HepG2 (cell line): ENCODE measurements around the gene CUTC. TPM values are rescaled to one million over a fixed set of nuclear protein-coding genes. Genes with fewer than 3 reads are reported as not detected.

Experiments used
- ATF1 ChIP-seq: IDR thresholded peaks from 2 replicates; pipeline ENCODE4 v1.6.1; 2016; ENCODE audit warnings: mild to moderate bottlenecking, control low read depth
- CREM ChIP-seq, 2 experiments: sonication (generic) in 1 of 2; formaldehyde crosslinking in 1 of 2; IDR thresholded peaks; 2 replicates each; pipeline versions ENCODE4 v1.4.0 to v1.6.1; 2016 to 2020; ENCODE audit warnings: antibody characterized with exemption in 1 of 2, mild to moderate bottlenecking in 1 of 2, missing genetic modification reagents in 1 of 2
- DPF2 ChIP-seq: sonication (generic); formaldehyde crosslinking; IDR thresholded peaks from 2 replicates; pipeline ENCODE4 v1.4.0; 2020; ENCODE audit warnings: mild to moderate bottlenecking, low read depth, missing genetic modification reagents, borderline replicate concordance
- EEA1 ChIP-seq: sonication (generic); formaldehyde crosslinking; IDR thresholded peaks from 2 replicates; pipeline ENCODE4 v1.5.1; 2020; ENCODE audit warnings: mild to moderate bottlenecking, missing genetic modification reagents, borderline replicate concordance
- ELF3 ChIP-seq: IDR thresholded peaks from 2 replicates; pipeline ENCODE4 v1.6.1; 2016; ENCODE audit warnings: missing genetic modification reagents, missing compliant biosample characterization
- ISL2 ChIP-seq: sonication (generic); formaldehyde crosslinking; IDR thresholded peaks from 2 replicates; pipeline ENCODE4 v1.5.0; 2020; ENCODE audit warnings: missing genetic modification reagents
- JUNB ChIP-seq: sonication (generic); formaldehyde crosslinking; IDR thresholded peaks from 2 replicates; pipeline ENCODE4 v1.8.0; 2022; ENCODE audit warnings: missing genetic modification reagents, mild to moderate bottlenecking, borderline replicate concordance
- MED13 ChIP-seq: sonication (generic); formaldehyde crosslinking; IDR thresholded peaks from 2 replicates; pipeline ENCODE4 v1.5.0; 2020; ENCODE audit warnings: missing genetic modification reagents
- MED8 ChIP-seq: sonication (generic); formaldehyde crosslinking; IDR thresholded peaks from 2 replicates; pipeline ENCODE4 v1.8.1; 2023; ENCODE audit warnings: mild to moderate bottlenecking, missing genetic modification reagents; ENCODE audit not compliant: insufficient replicate concordance
- MTF2 ChIP-seq: sonication (generic); formaldehyde crosslinking; IDR thresholded peaks from 2 replicates; pipeline ENCODE4 v1.5.0; 2020; ENCODE audit warnings: missing genetic modification reagents, borderline replicate concordance
- NFE2L2 ChIP-seq: fragments of 150-350 bp; IDR thresholded peaks from 2 replicates; pipeline ENCODE4 v1.6.1; 2014; ENCODE audit warnings: low read length
- RORA ChIP-seq: sonication (generic); formaldehyde crosslinking; IDR thresholded peaks from 2 replicates; pipeline ENCODE4 v1.5.0; 2020; ENCODE audit warnings: mild to moderate bottlenecking, missing genetic modification reagents, moderate library complexity
- SP5 ChIP-seq: IDR thresholded peaks from 2 replicates; pipeline ENCODE4 v1.6.1; 2016; ENCODE audit warnings: low read depth, borderline replicate concordance
- SYNCRIP ChIP-seq: fragments of 200-400 bp; formaldehyde crosslinking; IDR thresholded peaks from 2 replicates; pipeline ENCODE4 v1.6.1; 2018; ENCODE audit warnings: mild to moderate bottlenecking, low read depth, low read length; ENCODE audit not compliant: insufficient read depth
- WIZ ChIP-seq: sonication (generic); formaldehyde crosslinking; IDR thresholded peaks from 2 replicates; pipeline ENCODE4 v1.5.1; 2020; ENCODE audit warnings: mild to moderate bottlenecking, missing genetic modification reagents
- ZKSCAN5 ChIP-seq: sonication (generic); formaldehyde crosslinking; IDR thresholded peaks from 2 replicates; pipeline ENCODE4 v1.5.1; 2020; ENCODE audit warnings: mild to moderate bottlenecking, missing genetic modification reagents
- ZNF337 ChIP-seq: sonication (generic); formaldehyde crosslinking; IDR thresholded peaks from 2 replicates; pipeline ENCODE4 v1.5.1; 2020; ENCODE audit warnings: missing genetic modification reagents, low read depth, mild to moderate bottlenecking, borderline replicate concordance
- ZNF460 ChIP-seq: sonication (generic); formaldehyde crosslinking; IDR thresholded peaks from 2 replicates; pipeline ENCODE4 v1.5.1; 2020; ENCODE audit warnings: missing genetic modification reagents, mild to moderate bottlenecking, borderline replicate concordance
- ZNF510 ChIP-seq: sonication (generic); formaldehyde crosslinking; IDR thresholded peaks from 2 replicates; pipeline ENCODE4 v1.4.0; 2020; ENCODE audit warnings: low read depth, mild to moderate bottlenecking, missing genetic modification reagents
- polyA plus RNA-seq, 8 experiments: library from polyadenylated mRNA; depleted of rRNA in 3 of 8; stranded (reverse) in 7 of 8; unstranded in 1 of 8; fragments of >200 nt; fragmentation: Illumina TruSeq in 4 of 8; extraction: Trizol in 4 of 8; gene quantifications; 2 replicates each; pipeline versions ENCODE4 v1.2.1 to v1.2.3, GENCODE V29; 2011 to 2016; ENCODE audit warnings: low read depth in 4 of 8, missing spikeins in 1 of 8, mixed read lengths in 1 of 8; ENCODE audit not compliant: insufficient read depth in 1 of 8
- total RNA-seq, 5 experiments: library from RNA; depleted of rRNA; stranded (reverse); fragments of >200 nt; fragmentation: Illumina TruSeq; extraction: Trizol; gene quantifications; 2 replicates each; pipeline ENCODE4 v1.2.3, GENCODE V29; 2016; ENCODE audit warnings: low read depth in 1 of 5
- TF ChIP-seq, protein P1 (sequence below), 2 experiments: sonication (generic) in 1 of 2; formaldehyde crosslinking in 1 of 2; IDR thresholded peaks; 2 replicates each; pipeline versions ENCODE4 v1.6.1 to v1.9.0; 2014 to 2022; ENCODE audit warnings: antibody characterized with exemption in 1 of 2, borderline replicate concordance in 1 of 2, inconsistent platforms in 1 of 2, low read depth in 1 of 2, missing genetic modification reagents in 1 of 2
- TF ChIP-seq, protein P2 (sequence below): sonication (generic); formaldehyde crosslinking; IDR thresholded peaks from 2 replicates; pipeline ENCODE4 v1.4.0; 2020; ENCODE audit warnings: missing genetic modification reagents

CUTC gene
- total and polyA plus RNA-seq, 2 of the 13 experiments (the other 11 are each of a cell fraction or from before 2014, with no cell fraction given) = 22.3 to 25.8 TPM

DNA sequence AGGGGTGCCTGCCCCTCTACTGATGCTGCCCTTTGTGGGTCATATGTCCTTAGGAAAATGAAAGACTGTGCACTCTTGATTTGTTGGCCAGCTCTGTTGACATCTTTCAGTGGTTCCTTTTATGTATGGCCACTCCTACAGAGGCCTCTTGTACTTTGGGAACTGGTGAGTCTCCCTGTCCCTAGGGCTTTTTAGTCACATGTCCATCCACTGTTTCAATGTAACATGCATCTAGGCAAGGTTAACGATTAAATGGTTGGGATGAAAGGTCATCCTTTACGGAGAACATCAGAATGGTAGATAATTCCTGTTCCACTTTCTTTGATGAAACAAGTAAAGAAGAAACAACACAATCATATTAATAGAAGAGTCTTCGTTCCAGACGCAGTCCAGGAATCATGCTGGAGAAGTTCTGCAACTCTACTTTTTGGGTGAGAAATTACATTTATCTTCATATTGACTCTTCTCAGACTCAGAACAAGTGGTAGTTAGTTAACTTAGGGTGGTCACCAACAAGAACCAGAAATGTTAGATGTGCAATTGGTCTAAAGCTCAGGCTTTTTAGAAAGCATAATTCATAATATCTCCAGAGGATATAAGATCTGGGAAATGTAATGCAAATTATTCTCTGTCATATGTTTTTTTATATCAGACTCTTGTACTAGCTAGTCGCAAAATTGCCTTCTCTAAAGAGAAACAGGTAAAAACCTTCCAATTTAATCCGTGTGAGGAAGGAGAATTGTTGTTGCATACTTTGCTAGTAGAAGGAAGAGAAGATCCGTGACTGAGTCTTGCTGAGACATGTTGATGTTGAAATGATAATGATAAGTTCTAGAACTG, 50.6 kb downstream of the CUTC start, which contains the start of gene ABCC2 (continued):
- TF ChIP-seq, protein P1, sequence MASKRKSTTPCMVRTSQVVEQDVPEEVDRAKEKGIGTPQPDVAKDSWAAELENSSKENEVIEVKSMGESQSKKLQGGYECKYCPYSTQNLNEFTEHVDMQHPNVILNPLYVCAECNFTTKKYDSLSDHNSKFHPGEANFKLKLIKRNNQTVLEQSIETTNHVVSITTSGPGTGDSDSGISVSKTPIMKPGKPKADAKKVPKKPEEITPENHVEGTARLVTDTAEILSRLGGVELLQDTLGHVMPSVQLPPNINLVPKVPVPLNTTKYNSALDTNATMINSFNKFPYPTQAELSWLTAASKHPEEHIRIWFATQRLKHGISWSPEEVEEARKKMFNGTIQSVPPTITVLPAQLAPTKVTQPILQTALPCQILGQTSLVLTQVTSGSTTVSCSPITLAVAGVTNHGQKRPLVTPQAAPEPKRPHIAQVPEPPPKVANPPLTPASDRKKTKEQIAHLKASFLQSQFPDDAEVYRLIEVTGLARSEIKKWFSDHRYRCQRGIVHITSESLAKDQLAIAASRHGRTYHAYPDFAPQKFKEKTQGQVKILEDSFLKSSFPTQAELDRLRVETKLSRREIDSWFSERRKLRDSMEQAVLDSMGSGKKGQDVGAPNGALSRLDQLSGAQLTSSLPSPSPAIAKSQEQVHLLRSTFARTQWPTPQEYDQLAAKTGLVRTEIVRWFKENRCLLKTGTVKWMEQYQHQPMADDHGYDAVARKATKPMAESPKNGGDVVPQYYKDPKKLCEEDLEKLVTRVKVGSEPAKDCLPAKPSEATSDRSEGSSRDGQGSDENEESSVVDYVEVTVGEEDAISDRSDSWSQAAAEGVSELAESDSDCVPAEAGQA (IDR thresholded peaks at IDR 0.05; ENCODE audit: low read depth) = peak; percentile 39; the same call in 1 of the 2 replicates
- TF ChIP-seq, protein P1 (CRISPR knock-in tag; IDR thresholded peaks at IDR 0.05; ENCODE audit: borderline replicate concordance) = no peak
- no peak for TF ChIP-seq MED13 (CRISPR knock-in tag)
- TF ChIP-seq WIZ (CRISPR knock-in tag) = no peak
- no peak for TF ChIP-seq MED8 (CRISPR knock-in tag)
- peak; percentile 66 for TF ChIP-seq ELF3
- TF ChIP-seq DPF2 (CRISPR knock-in tag) = peak; percentile 75; the same call in 1 of the 2 replicates
- TF ChIP-seq SYNCRIP = no peak
- TF ChIP-seq SP5 (CRISPR knock-in tag) = peak; percentile 93
- no peak for TF ChIP-seq ZKSCAN5 (CRISPR knock-in tag)
- TF ChIP-seq ZNF337 = 0 out of 2 replicates have a peak, but pooled peaks have one; percentile 27
- no peak for TF ChIP-seq ZNF510
- no peak for TF ChIP-seq ZNF460 (CRISPR knock-in tag)
- TF ChIP-seq NFE2L2 = no peak
- no peak for TF ChIP-seq MTF2 (CRISPR knock-in tag)
- TF ChIP-seq ISL2 = peak; percentile 67
- no peak for TF ChIP-seq EEA1 (CRISPR knock-in tag)
- TF ChIP-seq JUNB = no peak
- TF ChIP-seq CREM (IDR thresholded peaks at IDR 0.05) = peak; percentile 83; the same call in 1 of the 2 replicates
- TF ChIP-seq CREM (CRISPR knock-in tag; IDR thresholded peaks at IDR 0.05) = no peak
- no peak for TF ChIP-seq RORA (CRISPR knock-in tag)
- TF ChIP-seq ATF1 (CRISPR knock-in tag) = no peak
- TF ChIP-seq, protein P2, sequence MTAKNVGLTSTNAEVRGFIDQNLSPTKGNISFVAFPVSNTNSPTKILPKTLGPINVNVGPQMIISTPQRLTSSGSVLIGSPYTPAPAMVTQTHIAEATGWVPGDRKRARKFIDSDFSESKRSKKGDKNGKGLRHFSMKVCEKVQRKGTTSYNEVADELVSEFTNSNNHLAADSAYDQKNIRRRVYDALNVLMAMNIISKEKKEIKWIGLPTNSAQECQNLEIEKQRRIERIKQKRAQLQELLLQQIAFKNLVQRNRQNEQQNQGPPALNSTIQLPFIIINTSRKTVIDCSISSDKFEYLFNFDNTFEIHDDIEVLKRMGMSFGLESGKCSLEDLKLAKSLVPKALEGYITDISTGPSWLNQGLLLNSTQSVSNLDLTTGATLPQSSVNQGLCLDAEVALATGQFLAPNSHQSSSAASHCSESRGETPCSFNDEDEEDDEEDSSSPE (CRISPR knock-in tag) = no peak
